Measurements from ENCODE around the gene DNAH6. TPM values are rescaled to one million over a fixed set of nuclear protein-coding genes. Genes with fewer than 3 reads are reported as not detected.

Gene DNAH6
- total and polyA plus RNA-seq, 9 of the 15 experiments (the other 6 are each of a cell fraction or from before 2014, with no cell fraction given), result 0.01 to 0.04 (median 0.01) TPM; not detected in 5

DNA sequence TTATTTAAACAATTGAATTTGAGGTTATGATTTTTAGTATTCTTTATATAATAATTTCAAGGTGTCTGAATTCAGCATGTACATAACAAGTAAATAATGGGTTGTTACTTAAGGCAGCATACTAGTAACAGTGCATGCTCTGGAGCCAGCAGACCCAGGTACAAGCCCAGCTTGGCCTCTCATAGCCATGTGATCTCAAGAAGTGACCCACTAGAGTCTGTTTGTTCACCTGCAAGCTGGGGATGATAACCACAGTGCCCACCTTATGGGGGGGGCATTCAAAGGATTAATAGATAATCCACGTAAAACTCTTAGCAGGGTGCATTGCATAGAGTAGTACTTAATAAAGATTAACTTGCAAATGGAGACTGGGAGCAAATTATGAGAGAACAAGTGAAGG is 201.0 kb downstream of the DNAH6 start (continued):
- TF ChIP-seq, protein P1, sequence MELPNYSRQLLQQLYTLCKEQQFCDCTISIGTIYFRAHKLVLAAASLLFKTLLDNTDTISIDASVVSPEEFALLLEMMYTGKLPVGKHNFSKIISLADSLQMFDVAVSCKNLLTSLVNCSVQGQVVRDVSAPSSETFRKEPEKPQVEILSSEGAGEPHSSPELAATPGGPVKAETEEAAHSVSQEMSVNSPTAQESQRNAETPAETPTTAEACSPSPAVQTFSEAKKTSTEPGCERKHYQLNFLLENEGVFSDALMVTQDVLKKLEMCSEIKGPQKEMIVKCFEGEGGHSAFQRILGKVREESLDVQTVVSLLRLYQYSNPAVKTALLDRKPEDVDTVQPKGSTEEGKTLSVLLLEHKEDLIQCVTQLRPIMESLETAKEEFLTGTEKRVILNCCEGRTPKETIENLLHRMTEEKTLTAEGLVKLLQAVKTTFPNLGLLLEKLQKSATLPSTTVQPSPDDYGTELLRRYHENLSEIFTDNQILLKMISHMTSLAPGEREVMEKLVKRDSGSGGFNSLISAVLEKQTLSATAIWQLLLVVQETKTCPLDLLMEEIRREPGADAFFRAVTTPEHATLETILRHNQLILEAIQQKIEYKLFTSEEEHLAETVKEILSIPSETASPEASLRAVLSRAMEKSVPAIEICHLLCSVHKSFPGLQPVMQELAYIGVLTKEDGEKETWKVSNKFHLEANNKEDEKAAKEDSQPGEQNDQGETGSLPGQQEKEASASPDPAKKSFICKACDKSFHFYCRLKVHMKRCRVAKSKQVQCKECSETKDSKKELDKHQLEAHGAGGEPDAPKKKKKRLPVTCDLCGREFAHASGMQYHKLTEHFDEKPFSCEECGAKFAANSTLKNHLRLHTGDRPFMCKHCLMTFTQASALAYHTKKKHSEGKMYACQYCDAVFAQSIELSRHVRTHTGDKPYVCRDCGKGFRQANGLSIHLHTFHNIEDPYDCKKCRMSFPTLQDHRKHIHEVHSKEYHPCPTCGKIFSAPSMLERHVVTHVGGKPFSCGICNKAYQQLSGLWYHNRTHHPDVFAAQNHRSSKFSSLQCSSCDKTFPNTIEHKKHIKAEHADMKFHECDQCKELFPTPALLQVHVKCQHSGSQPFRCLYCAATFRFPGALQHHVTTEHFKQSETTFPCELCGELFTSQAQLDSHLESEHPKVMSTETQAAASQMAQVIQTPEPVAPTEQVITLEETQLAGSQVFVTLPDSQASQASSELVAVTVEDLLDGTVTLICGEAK (IDR thresholded peaks at IDR 0.05), result no peak
- TF ChIP-seq, protein P1 (CRISPR knock-in tag; IDR thresholded peaks at IDR 0.05), result no peak
- TF ChIP-seq ZNF561 (CRISPR knock-in tag; conservative IDR thresholded peaks at IDR 0.05), result no peak
- TF ChIP-seq ZNF253 (CRISPR knock-in tag; conservative IDR thresholded peaks at IDR 0.05), result no peak
- no peak for TF ChIP-seq L3MBTL2 (IDR thresholded peaks at IDR 0.05)
- no peak for TF ChIP-seq KAT7 (CRISPR knock-in tag; IDR thresholded peaks at IDR 0.05; ENCODE audit: borderline replicate concordance)
